Body of pancreas (tissue), 4 donors: ENCODE results near the gene GPR155.

Source experiments
- CTCF ChIP-seq, 7 experiments: fragments of 450-650 bp in 4 of 7; fragments of 200-600 bp in 3 of 7; sonication (generic) in 3 of 7; IDR thresholded peaks; one replicate each; pipeline ENCODE4 v1.5.1; 2016 to 2019; ENCODE audit warnings: antibody characterized with exemption in 7 of 7
- POLR2A ChIP-seq, 3 donors: fragments of 450-650 bp; IDR thresholded peaks; one replicate each; pipeline ENCODE4 v1.6.1; 2016; ENCODE audit warnings: antibody characterized with exemption in 3 of 3, mild to moderate bottlenecking in 2 of 3

GRCh38 chr2:174477759-174478158 lies 9.1 kb downstream of the GPR155 start:
- no peak for TF ChIP-seq CTCF (IDR thresholded peaks at IDR 0.05)
- no peak for TF ChIP-seq POLR2A (IDR thresholded peaks at IDR 0.05)
